NCI-H146 treated with DMSO at 0.1 percent for 48 hours (cell line): Measurements from ENCODE around the gene ATP6V1A.
A peak's percentile ranks its signal among the peaks of the same experiment; 100 is the strongest.

Experiments
- DNase-seq: peaks from one replicate; lab custom pipeline; 2025; ENCODE audit not compliant: unreplicated experiment; lab: John Stamatoyannopoulos, UW

The ATP6V1A gene

GRCh38 chr3:113745756-113746547 lies 883 bp upstream of the ATP6V1A start, which contains the start of gene NAA50:
TSS of gene NAA50 (minus strand) at chr3:113746249. CDS start at chr3:113745949, 300 bp downstream.
- DNase-seq, result peak; percentile 94

- DNase-seq, result peak; percentile 59
These were observed 630 bp downstream of the ATP6V1A start for GRCh38 chr3:113747283-113748046.

- no peak for DNase-seq
These were observed 4.3 kb downstream of the ATP6V1A start for GRCh38 chr3:113751141-113751540.

- DNase-seq, result no peak
These were observed 6.6 kb downstream of the ATP6V1A start for GRCh38 chr3:113753376-113753985.

- no peak for DNase-seq
These were observed 7.8 kb downstream of the ATP6V1A start for GRCh38 chr3:113754494-113755159.

- no peak for DNase-seq
These were observed 11.7 kb downstream of the ATP6V1A start for GRCh38 chr3:113758389-113759024.

GRCh38 chr3:113764698-113765097 lies 17.9 kb downstream of the ATP6V1A start:
- DNase-seq, result no peak

GRCh38 chr3:113769551-113769950 lies 22.7 kb downstream of the ATP6V1A start:
- no peak for DNase-seq

GRCh38 chr3:113771993-113772392 lies 25.2 kb downstream of the ATP6V1A start:
- no peak for DNase-seq

- no peak for DNase-seq
These were observed 26.5 kb downstream of the ATP6V1A start for GRCh38 chr3:113773381-113773780.

- DNase-seq, result no peak
These were observed 28.7 kb downstream of the ATP6V1A start for GRCh38 chr3:113775516-113775915.

GRCh38 chr3:113776564-113776963 lies 29.7 kb downstream of the ATP6V1A start:
- no peak for DNase-seq

- DNase-seq, result no peak
These were observed 36.6 kb downstream of the ATP6V1A start for GRCh38 chr3:113783463-113783862.

- DNase-seq, result no peak
These were observed 37.1 kb downstream of the ATP6V1A start for GRCh38 chr3:113783980-113784379.

- DNase-seq, result no peak
These were observed 44.5 kb downstream of the ATP6V1A start for GRCh38 chr3:113791381-113791780.

GRCh38 chr3:113794526-113794925 lies 47.7 kb downstream of the ATP6V1A start:
- no peak for DNase-seq

- no peak for DNase-seq
These were observed 48.9 kb downstream of the ATP6V1A start for GRCh38 chr3:113795693-113796092.

GRCh38 chr3:113802795-113803455 lies 56.1 kb downstream of the ATP6V1A start:
- no peak for DNase-seq

GRCh38 chr3:113804661-113805060 lies 57.8 kb downstream of the ATP6V1A start:
- DNase-seq, result no peak

GRCh38 chr3:113805249-113805648 lies 58.4 kb downstream of the ATP6V1A start:
- no peak for DNase-seq
